IMR-90 (cell line): ENCODE results near the gene SORL1. TPM values are rescaled to one million over a fixed set of nuclear protein-coding genes. Genes with fewer than 3 reads are reported as not detected.

Source experiments
- ATAC-seq: fragments of 200-7000 bp; cut with Tn5 transposase; 2 replicates; pipeline ENCODE4 v1.9.1; 2020; ENCODE audit warnings: low read depth, mild to moderate bottlenecking, moderate library complexity
- BruUV-seq: library from RNA; stranded (reverse); fragments of 400-500 nt; replicated peaks from 2 replicates; lab custom pipeline; 2021; lab: Mats Ljungman, UMichigan
- CTCF ChIA-PET: fragments of 300-600 bp; formaldehyde crosslinking; extraction: SDS; loops from one replicate; lab custom pipeline; 2021; ENCODE audit warnings: antibody characterized with exemption; lab: Yijun Ruan, JAX
- POLR2A ChIA-PET: fragments of 300-600 bp; sonication (Branson Sonifier 250); formaldehyde crosslinking; loops from one replicate; lab custom pipeline; 2022; ENCODE audit warnings: antibody characterized with exemption; ENCODE audit not compliant: unreplicated experiment; lab: Charles Lee
- DNase-seq: peaks from one replicate; pipeline ENCODE4 v3.0.0; 2013
- H2AFZ ChIP-seq: replicated peaks from 2 replicates; pipeline ENCODE3; 2013; ENCODE audit warnings: low read length, mild to moderate bottlenecking; ENCODE audit not compliant: poor library complexity
- H2AK5ac ChIP-seq: 2 replicates; pipeline ENCODE4 v1.6.1; 2013; ENCODE audit warnings: low read depth, low read length, inconsistent platforms
- H2AK9ac ChIP-seq: replicated peaks from 2 replicates; pipeline ENCODE3; 2013; ENCODE audit warnings: mild to moderate bottlenecking, low read depth, low read length, moderate library complexity; ENCODE audit not compliant: poor library complexity
- H2BK120ac ChIP-seq: 2 replicates; pipeline ENCODE4 v1.6.1; 2013; ENCODE audit warnings: low read depth, low read length, inconsistent platforms
- H2BK15ac ChIP-seq: 3 replicates; pipeline ENCODE4 v1.6.1; 2013; ENCODE audit warnings: low read depth, low read length, inconsistent platforms
- H2BK20ac ChIP-seq: 2 replicates; pipeline ENCODE4 v1.6.1; 2013; ENCODE audit warnings: low read depth, mild to moderate bottlenecking, inconsistent platforms, low read length, moderate library complexity
- H2BK5ac ChIP-seq: 2 replicates; pipeline ENCODE4 v1.6.1; 2013; ENCODE audit warnings: mild to moderate bottlenecking, low read depth, low read length, inconsistent platforms; ENCODE audit not compliant: poor library complexity, severe bottlenecking
- H3K14ac ChIP-seq: replicated peaks from 2 replicates; pipeline ENCODE4 v1.6.1; 2013; ENCODE audit warnings: low read depth, low read length, inconsistent platforms
- H3K18ac ChIP-seq: 2 replicates; pipeline ENCODE4 v1.6.1; 2013; ENCODE audit warnings: low read depth, low read length, control low read depth
- H3K23ac ChIP-seq: 2 replicates; pipeline ENCODE4 v1.6.1; 2013; ENCODE audit warnings: low read depth, low read length, inconsistent platforms
- H3K27ac ChIP-seq: 2 replicates; pipeline ENCODE4 v1.5.1; 2013; ENCODE audit warnings: mild to moderate bottlenecking, control low read depth, low read length; ENCODE audit not compliant: insufficient read depth
- H3K27me3 ChIP-seq: 2 replicates; pipeline ENCODE4 v1.6.1; 2013; ENCODE audit warnings: low read length; ENCODE audit not compliant: control insufficient read depth, insufficient read depth
- H3K36me3 ChIP-seq: 2 replicates; pipeline ENCODE4 v1.6.1; 2013; ENCODE audit warnings: low read length, mixed read lengths; ENCODE audit not compliant: control insufficient read depth, insufficient read depth
- H3K4ac ChIP-seq: 2 replicates; pipeline ENCODE4 v1.6.1; 2013; ENCODE audit warnings: low read depth, low read length, inconsistent platforms
- H3K4me1 ChIP-seq: 2 replicates; pipeline ENCODE4 v1.6.1; 2013; ENCODE audit warnings: low read length, mixed read lengths; ENCODE audit not compliant: control insufficient read depth, insufficient read depth
- H3K4me2 ChIP-seq: 2 replicates; pipeline ENCODE4 v1.6.1; 2013; ENCODE audit warnings: low read depth, mild to moderate bottlenecking, control low read depth, low read length, moderate library complexity
- H3K4me3 ChIP-seq: 2 replicates; pipeline ENCODE4 v1.5.1; 2013; ENCODE audit warnings: low read depth, mild to moderate bottlenecking, control low read depth, low read length, moderate library complexity; ENCODE audit not compliant: insufficient read depth
- H3K56ac ChIP-seq: 2 replicates; pipeline ENCODE4 v1.6.1; 2013; ENCODE audit warnings: low read length, inconsistent platforms; ENCODE audit not compliant: insufficient read depth; ENCODE audit errors: extremely low read depth
- H3K79me1 ChIP-seq, 2 experiments: 2 replicates each; pipeline ENCODE4 v1.6.1; 2013; ENCODE audit warnings: low read length in 2 of 2, inconsistent platforms in 1 of 2, low read depth in 1 of 2
- H3K9ac ChIP-seq: 2 replicates; pipeline ENCODE4 v1.6.1; 2013; ENCODE audit warnings: low read depth, low read length, control low read depth
- H3K9me1 ChIP-seq: 2 replicates; pipeline ENCODE4 v1.6.1; 2013; ENCODE audit warnings: low read length, inconsistent platforms; ENCODE audit not compliant: insufficient read depth
- H3K9me3 ChIP-seq: 2 replicates; pipeline ENCODE4 v1.6.1; 2013; ENCODE audit warnings: low read length; ENCODE audit not compliant: control insufficient read depth, insufficient read depth
- H4K20me1 ChIP-seq: 2 replicates; pipeline ENCODE4 v1.6.1; 2013; ENCODE audit warnings: low read length, inconsistent platforms; ENCODE audit not compliant: insufficient read depth
- H4K5ac ChIP-seq: 2 replicates; pipeline ENCODE4 v1.6.1; 2013; ENCODE audit warnings: mild to moderate bottlenecking, low read depth, low read length, control low read depth
- H4K8ac ChIP-seq, 2 experiments: 2 replicates each; pipeline ENCODE4 v1.6.1; 2013; ENCODE audit warnings: low read depth in 2 of 2, low read length in 2 of 2, control low read depth in 1 of 2, inconsistent platforms in 1 of 2
- H4K91ac ChIP-seq: 2 replicates; pipeline ENCODE4 v1.6.1; 2013; ENCODE audit warnings: low read depth, low read length, inconsistent platforms; ENCODE audit not compliant: insufficient read depth
- ELK1 ChIP-seq: fragments of 150-350 bp; IDR thresholded peaks from 2 replicates; pipeline ENCODE4 v1.6.1; 2016; ENCODE audit warnings: low read depth, mild to moderate bottlenecking, low read length, moderate library complexity, borderline replicate concordance
- NFE2L2 ChIP-seq: fragments of 150-350 bp; IDR thresholded peaks from 2 replicates; pipeline ENCODE4 v1.6.1; 2016; ENCODE audit warnings: low read depth, mild to moderate bottlenecking, low read length
- POLR2A ChIP-seq: IDR thresholded peaks from 2 replicates; pipeline ENCODE4 v1.6.1; 2012; ENCODE audit warnings: mild to moderate bottlenecking, low read depth, low read length
- SMC3 ChIP-seq: fragments of 150-350 bp; IDR thresholded peaks from 2 replicates; pipeline ENCODE4 v1.6.1; 2016; ENCODE audit warnings: low read depth, mild to moderate bottlenecking, antibody characterized with exemption, low read length, moderate library complexity
- WGBS, 2 experiments: methylation state at CpG; one replicate each; pipeline versions ENCODE4 v1.1.5 to v1.1.7; 2013; ENCODE audit warnings: missing lambda C conversion rate in 2 of 2; ENCODE audit not compliant: insufficient read length in 1 of 2; ENCODE audit errors: extremely low coverage in 2 of 2; 5-methylcytosine and 5-hydroxymethylcytosine counted together
- dilution Hi-C: fragments of 300-500 bp; cut with HindIII; formaldehyde crosslinking; loops from one replicate; pipeline ENCODE4 v1.14.3; 2018; ENCODE audit warnings: low sequenced_read_pairs; ENCODE audit not compliant: unreplicated experiment
- in situ Hi-C: fragments of 300-500 bp; cut with MboI; formaldehyde crosslinking; loops from 3 replicates; pipeline ENCODE4 v1.14.3; 2019; ENCODE audit warnings: low sequenced_read_pairs, inconsistent platforms, mixed read lengths
- intact Hi-C: fragments of 100-400 bp; cut with micrococcal nuclease; formaldehyde crosslinking; loops from 2 replicates; pipeline ENCODE4 v1.10.0; 2022
- polyA plus RNA-seq, 3 experiments: library from polyadenylated mRNA; depleted of rRNA; stranded (reverse); fragments of >200 nt; gene quantifications; 2 replicates each; pipeline ENCODE4 v1.2.3, GENCODE V29; 2012; ENCODE audit warnings: low replicate concordance in 1 of 3
- total RNA-seq: library from RNA; depleted of rRNA; stranded (reverse); fragments of >200 nt; gene quantifications from 2 replicates; pipeline ENCODE4 v1.2.3, GENCODE V29; 2012

Gene SORL1
- total and polyA plus RNA-seq, 2 of the 4 experiments (the other 2 are of a cell fraction) = 1.0 to 2.0 TPM

- no peak overlapping the region for H3K23ac ChIP-seq
- ATAC-seq = no peak
- H2BK20ac ChIP-seq = peak overlapping the region; percentile 93
- H2BK5ac ChIP-seq = peak overlapping the region; percentile 19
- no peak for DNase-seq
- no peak overlapping the region for H3K4me2 ChIP-seq
- peak overlapping the region; percentile 91 for H2BK120ac ChIP-seq
- H4K91ac ChIP-seq = peak overlapping the region; percentile 71
- dilution Hi-C loops (no loop called here), intact Hi-C loops (loop anchor here (10.0 kb wide), 1 partner anchor 739 kb away; no protein-coding TSS in a partner anchor), in situ Hi-C loops (loop anchor here (25.0 kb wide), 1 partner anchor 647 kb away; the partner anchor contains the start of gene BLID)
- H3K9me1 ChIP-seq = peaks cover 14% of the 10 kb centered on the region; the same call in 1 of the 2 replicates
- H4K5ac ChIP-seq = no peak overlapping the region; the same call in 1 of the 2 replicates
- H3K27me3 ChIP-seq = no peaks in the 10 kb centered on the region
- H3K18ac ChIP-seq = 0 out of 2 replicates have a peak overlapping the region, but pooled peaks have one; percentile 14
- BruUV-seq = no TSS peak
- H3K9ac ChIP-seq = no peak overlapping the region
- no peak overlapping the region for H3K4me3 ChIP-seq
- no peaks in the 10 kb centered on the region for H3K36me3 ChIP-seq
- H4K8ac ChIP-seq = peak overlapping the region; percentile 48 to 89; a peak in 2 of 4 replicates
- H3K4ac ChIP-seq = peak overlapping the region; percentile 91
- ChIA-PET CTCF (interaction anchor here (1.6 kb wide), 1 partner anchor 13 kb away, joined by 4 read pairs; the partner anchor contains the start of genes SORL1 and SORL1-AS1), POLR2A (no interaction called here)
- peak overlapping the region; percentile 51 for H3K14ac ChIP-seq
- peak overlapping the region; percentile 85; the same call in 2 of the 3 replicates for H2BK15ac ChIP-seq
- H3K79me1 ChIP-seq = peaks cover 0 to 7% of the 10 kb centered on the region in 2 experiments; a peak in 2 of 4 replicates
- no peak overlapping the region for H3K27ac ChIP-seq
- H4K20me1 ChIP-seq = peaks cover 4% of the 10 kb centered on the region; the same call in 1 of the 2 replicates
- H3K9me3 ChIP-seq = no peaks in the 10 kb centered on the region
- peak overlapping the region; percentile 78 for H2AFZ ChIP-seq
- 0 out of 2 replicates have a peak overlapping the region, but pooled peaks have one; percentile 44 for H3K56ac ChIP-seq
- H2AK9ac ChIP-seq = peak overlapping the region; percentile 89
- WGBS, 2 experiments = 83% methylated on average over 2 of the region's 8 CpGs; no CpG with 5 or more reads in 1 of the 2 experiments
- peaks cover 17% of the 10 kb centered on the region for H3K4me1 ChIP-seq
- TF ChIP-seq POLR2A (no peak), ELK1 (no peak), SMC3 (no peak), NFE2L2 (no peak)
- H2AK5ac ChIP-seq = peak overlapping the region; percentile 74
Measured at GRCh38 chr11:121465709-121466062, 13.6 kb downstream of the SORL1 start.
